ENCODE results near the gene IPCEF1. TPM values are rescaled to one million over a fixed set of nuclear protein-coding genes. Genes with fewer than 3 reads are reported as not detected.

Gene IPCEF1
- total RNA-seq, 3 donors from 2014 or later (not counting 1 experiment from before 2014, with no cell fraction given), result 31.4 to 53.2 (median 45.5) TPM

- no peaks in the 10 kb centered on the region for H3K4me1 Mint-ChIP-seq
- 89% methylated on average over 5 of the region's 6 CpGs for WGBS (ENCODE audit: insufficient coverage)
- no peaks in the 10 kb centered on the region for H3K9me3 ChIP-seq (ENCODE audit: control insufficient read depth, insufficient read depth, low read length)
- DNase-seq, result no peak
- no peaks in the 10 kb centered on the region for H3K4me1 ChIP-seq (ENCODE audit: control insufficient read depth, insufficient read depth, low read length)
- H3K27ac Mint-ChIP-seq, result no peak overlapping the region
- H3K27me3 Mint-ChIP-seq (ENCODE audit: low read depth in 2 of 2), result no peaks in the 10 kb centered on the region
- intact Hi-C loops (cut with micrococcal nuclease), result no loop called here
- no peaks in the 10 kb centered on the region for H3K9me3 Mint-ChIP-seq
- no peaks in the 10 kb centered on the region for H3K27me3 ChIP-seq (ENCODE audit: control insufficient read depth, insufficient read depth, low read length)
- no peak for TF ChIP-seq CTCF (IDR thresholded peaks at IDR 0.05)
- H3K27ac ChIP-seq (ENCODE audit: low read length), result no peak overlapping the region
- no peak overlapping the region for H3K4me3 Mint-ChIP-seq
- no peaks in the 10 kb centered on the region for H3K36me3 ChIP-seq (ENCODE audit: control insufficient read depth, insufficient read depth, low read length)
- H3K36me3 Mint-ChIP-seq, result no peaks in the 10 kb centered on the region
- no peak for ATAC-seq
- no peak overlapping the region for H3K4me3 ChIP-seq (ENCODE audit: low read length)
These were observed 66.6 kb downstream of the IPCEF1 start for GRCh38 chr6:154289818-154290508.

GRCh38 chr6:154285826-154286225 lies 70.8 kb downstream of the IPCEF1 start:
- ATAC-seq, result no peak
- H3K27me3 Mint-ChIP-seq (ENCODE audit: low read depth in 2 of 2), result no peaks in the 10 kb centered on the region
- no peak overlapping the region for H3K4me3 ChIP-seq (ENCODE audit: low read length)
- no peaks in the 10 kb centered on the region for H3K9me3 Mint-ChIP-seq
- DNase-seq, result no peak
- no peaks in the 10 kb centered on the region for H3K36me3 Mint-ChIP-seq
- no peaks in the 10 kb centered on the region for H3K27me3 ChIP-seq (ENCODE audit: control insufficient read depth, insufficient read depth, low read length)
- H3K9me3 ChIP-seq (ENCODE audit: control insufficient read depth, insufficient read depth, low read length), result no peaks in the 10 kb centered on the region
- H3K4me1 ChIP-seq (ENCODE audit: control insufficient read depth, insufficient read depth, low read length), result no peaks in the 10 kb centered on the region
- H3K27ac ChIP-seq (ENCODE audit: low read length), result no peak overlapping the region
- H3K27ac Mint-ChIP-seq, result no peak overlapping the region
- WGBS (ENCODE audit: insufficient coverage), result no CpG with 5 or more reads among the region's 1 CpG
- no peaks in the 10 kb centered on the region for H3K4me1 Mint-ChIP-seq
- intact Hi-C loops (cut with micrococcal nuclease), result no loop called here
- TF ChIP-seq CTCF (IDR thresholded peaks at IDR 0.05), result no peak
- no peaks in the 10 kb centered on the region for H3K36me3 ChIP-seq (ENCODE audit: control insufficient read depth, insufficient read depth, low read length)
- no peak overlapping the region for H3K4me3 Mint-ChIP-seq

DNA sequence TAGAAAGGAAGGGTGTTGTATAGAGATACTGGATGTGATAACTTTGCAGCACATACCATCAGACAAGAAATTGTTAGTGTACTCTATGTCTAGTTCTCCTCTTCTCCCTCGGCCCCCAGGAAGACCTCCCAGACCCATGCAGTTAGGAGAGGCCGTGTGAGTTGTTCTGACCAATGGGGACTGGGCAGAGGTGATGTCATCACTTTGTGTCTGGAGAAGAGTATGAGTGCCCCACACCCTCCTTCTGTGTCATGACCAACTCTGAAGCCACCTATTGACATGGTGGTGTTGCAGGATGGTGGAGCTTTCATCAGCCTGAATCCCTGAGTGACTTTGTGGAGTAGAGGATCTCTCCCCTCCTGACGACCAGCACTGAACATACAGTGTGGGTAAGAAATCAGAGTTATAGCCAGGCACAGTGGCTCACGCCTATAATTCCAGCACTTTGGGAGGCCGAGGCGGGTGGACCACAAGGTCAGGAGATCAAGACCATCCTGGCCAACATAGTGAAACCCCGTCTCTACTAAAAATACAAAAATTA lies 72.2 kb downstream of the IPCEF1 start:
- H3K27ac Mint-ChIP-seq, result no peak overlapping the region
- TF ChIP-seq CTCF (IDR thresholded peaks at IDR 0.05), result no peak
- ATAC-seq (no peak), DNase-seq (no peak)
- H3K27me3 ChIP-seq (ENCODE audit: control insufficient read depth, insufficient read depth, low read length), result no peaks in the 10 kb centered on the region
- H3K9me3 Mint-ChIP-seq, result no peaks in the 10 kb centered on the region
- WGBS (ENCODE audit: insufficient coverage), result 93% methylated on average over 6 of the region's 7 CpGs
- intact Hi-C loops (cut with micrococcal nuclease), result no loop called here
- H3K36me3 ChIP-seq (ENCODE audit: control insufficient read depth, insufficient read depth, low read length), result no peaks in the 10 kb centered on the region
- no peak overlapping the region for H3K4me3 ChIP-seq (ENCODE audit: low read length)
- H3K9me3 ChIP-seq (ENCODE audit: control insufficient read depth, insufficient read depth, low read length), result no peaks in the 10 kb centered on the region
- no peak overlapping the region for H3K4me3 Mint-ChIP-seq
- H3K36me3 Mint-ChIP-seq, result no peaks in the 10 kb centered on the region
- H3K4me1 ChIP-seq (ENCODE audit: control insufficient read depth, insufficient read depth, low read length), result no peaks in the 10 kb centered on the region
- H3K4me1 Mint-ChIP-seq, result no peaks in the 10 kb centered on the region
- no peaks in the 10 kb centered on the region for H3K27me3 Mint-ChIP-seq (ENCODE audit: low read depth in 2 of 2)
- H3K27ac ChIP-seq (ENCODE audit: low read length), result no peak overlapping the region

GRCh38 chr6:154280521-154280920 lies 76.1 kb downstream of the IPCEF1 start:
- no peak for TF ChIP-seq CTCF (IDR thresholded peaks at IDR 0.05)
- H3K4me1 ChIP-seq (ENCODE audit: control insufficient read depth, insufficient read depth, low read length), result peaks cover 8% of the 10 kb centered on the region
- DNase-seq, result no peak
- intact Hi-C loops (cut with micrococcal nuclease), result no loop called here
- ATAC-seq, result no peak
- Mint-ChIP-seq H3K27ac (no peak overlapping the region), H3K9me3 (no peaks in the 10 kb centered on the region), H3K36me3 (no peaks in the 10 kb centered on the region), H3K4me1 (peaks cover 15 to 16% of the 10 kb centered on the region in 2 donors), H3K27me3 (ENCODE audit: low read depth in 2 of 2) (no peaks in the 10 kb centered on the region), H3K4me3 (no peak overlapping the region)
- no peaks in the 10 kb centered on the region for H3K9me3 ChIP-seq (ENCODE audit: control insufficient read depth, insufficient read depth, low read length)
- no peak overlapping the region for H3K4me3 ChIP-seq (ENCODE audit: low read length)
- no peaks in the 10 kb centered on the region for H3K27me3 ChIP-seq (ENCODE audit: control insufficient read depth, insufficient read depth, low read length)
- WGBS (ENCODE audit: insufficient coverage), result 49% methylated on average over 2 of the region's 2 CpGs
- no peaks in the 10 kb centered on the region for H3K36me3 ChIP-seq (ENCODE audit: control insufficient read depth, insufficient read depth, low read length)
- no peak overlapping the region for H3K27ac ChIP-seq (ENCODE audit: low read length)
